Measurements from ENCODE around the gene VPS13A. TPM values are rescaled to one million over a fixed set of nuclear protein-coding genes. Genes with fewer than 3 reads are reported as not detected.

VPS13A gene
- total RNA-seq, 4 donors from 2014 or later: 22.5 to 58.9 (median 39.0) TPM

GRCh38 chr9:77457916-77458592, 280.7 kb downstream of the VPS13A start:
- no peaks in the 10 kb centered on the region for H3K36me3 ChIP-seq
- TF ChIP-seq CTCF (IDR thresholded peaks at IDR 0.05) (peak; percentile 66 to 90 (median 78)), POLR2A (IDR thresholded peaks at IDR 0.05) (no peak)
- H3K9me3 ChIP-seq: no peaks in the 10 kb centered on the region
- intact Hi-C loops (cut with DNase I; ENCODE audit: low total_unique reads): loop anchor here (5.0 to 10.0 kb wide), 2 partner anchors 189 to 297 kb away; partner anchors contain the start of gene GNA14
- peak overlapping the region; percentile 54 to 67 for H3K27ac ChIP-seq
- no peaks in the 10 kb centered on the region for H3K4me1 ChIP-seq
- peak; percentile 67 to 73 for DNase-seq
- H3K27me3 ChIP-seq: no peaks in the 10 kb centered on the region
- no peak overlapping the region for H3K4me3 ChIP-seq

- H3K27me3 ChIP-seq: no peaks in the 10 kb centered on the region
- H3K4me3 ChIP-seq: no peak overlapping the region
- no peak overlapping the region for H3K27ac ChIP-seq
- intact Hi-C loops (cut with DNase I; ENCODE audit: low total_unique reads): no loop called here
- no peaks in the 10 kb centered on the region for H3K36me3 ChIP-seq
- TF ChIP-seq CTCF (IDR thresholded peaks at IDR 0.05): no peak
- no peak for TF ChIP-seq POLR2A (IDR thresholded peaks at IDR 0.05)
- no peak for DNase-seq
- no peaks in the 10 kb centered on the region for H3K4me1 ChIP-seq
- no peaks in the 10 kb centered on the region for H3K9me3 ChIP-seq
These were observed 283.6 kb downstream of the VPS13A start for GRCh38 chr9:77460938-77461337.

GRCh38 chr9:77462066-77462465, 284.7 kb downstream of the VPS13A start:
- TF ChIP-seq POLR2A (IDR thresholded peaks at IDR 0.05) (no peak), CTCF (IDR thresholded peaks at IDR 0.05) (no peak)
- intact Hi-C loops (cut with DNase I; ENCODE audit: low total_unique reads): no loop called here
- H3K9me3 ChIP-seq: no peaks in the 10 kb centered on the region

GRCh38 chr9:77463151-77463550, 285.8 kb downstream of the VPS13A start:
- TF ChIP-seq CTCF (IDR thresholded peaks at IDR 0.05) (no peak), POLR2A (IDR thresholded peaks at IDR 0.05) (no peak)
- Histone ChIP-seq H3K27ac (peak overlapping the region; percentile 33 to 75), H3K4me3 (no peak overlapping the region), H3K36me3 (no peaks in the 10 kb centered on the region), H3K4me1 (no peaks in the 10 kb centered on the region), H3K27me3 (no peaks in the 10 kb centered on the region), H3K9me3 (no peaks in the 10 kb centered on the region)
- intact Hi-C loops (cut with DNase I; ENCODE audit: low total_unique reads): no loop called here
- DNase-seq: peak; percentile 32 to 43

More at GRCh38 chr9:77462066-77462465, 284.7 kb downstream of the VPS13A start:
- no peaks in the 10 kb centered on the region for H3K27me3 ChIP-seq
- H3K4me1 ChIP-seq: no peaks in the 10 kb centered on the region
- H3K36me3 ChIP-seq: no peaks in the 10 kb centered on the region
- H3K27ac ChIP-seq: peak overlapping the region; percentile 33 to 75
- DNase-seq: no peak
- H3K4me3 ChIP-seq: no peak overlapping the region

GRCh38 chr9:77464661-77465060, 287.3 kb downstream of the VPS13A start:
- no peaks in the 10 kb centered on the region for H3K4me1 ChIP-seq
- intact Hi-C loops (cut with DNase I; ENCODE audit: low total_unique reads): no loop called here
- no peaks in the 10 kb centered on the region for H3K9me3 ChIP-seq
- no peak overlapping the region for H3K4me3 ChIP-seq
- H3K27me3 ChIP-seq: no peaks in the 10 kb centered on the region
- H3K27ac ChIP-seq: peak overlapping the region; percentile 33 to 75
- no peaks in the 10 kb centered on the region for H3K36me3 ChIP-seq
- DNase-seq: no peak
- TF ChIP-seq CTCF (IDR thresholded peaks at IDR 0.05): no peak
- TF ChIP-seq POLR2A (IDR thresholded peaks at IDR 0.05): no peak

Measured in uterus (tissue), 4 donors.